ENCODE data around the gene MAMSTR. TPM values are rescaled to one million over a fixed set of nuclear protein-coding genes. Genes with fewer than 3 reads are reported as not detected.
A peak's percentile ranks its signal among the peaks of the same experiment; 100 is the strongest.

The MAMSTR gene
- total and polyA plus RNA-seq, 4 donors: 0.48 to 1.5 (median 1.2) TPM

DNA sequence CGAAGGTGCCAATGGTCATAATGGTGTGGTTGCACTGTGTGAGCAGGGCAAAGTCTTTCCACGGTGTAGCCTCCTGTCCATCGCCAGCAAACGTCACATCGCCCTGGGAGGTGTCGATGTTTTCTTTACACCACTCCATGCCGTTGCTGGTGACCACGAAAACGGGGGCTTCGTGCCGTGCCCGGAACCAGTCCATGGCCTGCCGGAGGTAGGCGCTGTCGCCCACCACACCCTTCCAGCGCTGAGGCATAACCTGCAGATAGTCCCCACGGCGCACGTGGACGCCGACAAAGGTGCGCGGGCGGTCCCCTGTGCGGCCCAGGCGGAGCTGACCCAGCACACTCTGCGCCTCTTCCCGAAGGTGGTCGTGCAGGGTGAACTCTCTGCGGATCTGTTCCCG is 30.8 kb upstream of the MAMSTR start:
- ATAC-seq (ENCODE audit: insufficient read depth, low FRiP score) (no peak), DNase-seq (no peak)
- Histone ChIP-seq H3K27ac (ENCODE audit: low read depth in 1 of 2, low read length in 1 of 2) (no peak overlapping the region), H3K9ac (ENCODE audit: insufficient read depth in 1 of 2, low read length in 2 of 2) (no peak overlapping the region), H3K27me3 (ENCODE audit: control insufficient read depth in 3 of 3, insufficient read depth in 3 of 3, low read length in 2 of 3) (peaks cover 0 to 18% (median 13%) of the 10 kb centered on the region in 3 donors), H3K4me1 (ENCODE audit: control insufficient read depth in 5 of 5, insufficient read depth in 5 of 5, low read length in 5 of 5) (peaks cover 0 to 22% (median 7%) of the 10 kb centered on the region in 5 donors), H3K36me3 (ENCODE audit: control insufficient read depth in 4 of 4, insufficient read depth in 4 of 4, low read length in 4 of 4) (peaks cover 0 to 10% (median 0%) of the 10 kb centered on the region in 4 donors), H3K4me3 (no peak overlapping the region), H3K9me3 (ENCODE audit: control insufficient read depth in 4 of 4, insufficient read depth in 3 of 4, low read length in 3 of 4) (peaks cover 0 to 2% (median 0%) of the 10 kb centered on the region in 4 donors)
- TF ChIP-seq, protein P1, sequence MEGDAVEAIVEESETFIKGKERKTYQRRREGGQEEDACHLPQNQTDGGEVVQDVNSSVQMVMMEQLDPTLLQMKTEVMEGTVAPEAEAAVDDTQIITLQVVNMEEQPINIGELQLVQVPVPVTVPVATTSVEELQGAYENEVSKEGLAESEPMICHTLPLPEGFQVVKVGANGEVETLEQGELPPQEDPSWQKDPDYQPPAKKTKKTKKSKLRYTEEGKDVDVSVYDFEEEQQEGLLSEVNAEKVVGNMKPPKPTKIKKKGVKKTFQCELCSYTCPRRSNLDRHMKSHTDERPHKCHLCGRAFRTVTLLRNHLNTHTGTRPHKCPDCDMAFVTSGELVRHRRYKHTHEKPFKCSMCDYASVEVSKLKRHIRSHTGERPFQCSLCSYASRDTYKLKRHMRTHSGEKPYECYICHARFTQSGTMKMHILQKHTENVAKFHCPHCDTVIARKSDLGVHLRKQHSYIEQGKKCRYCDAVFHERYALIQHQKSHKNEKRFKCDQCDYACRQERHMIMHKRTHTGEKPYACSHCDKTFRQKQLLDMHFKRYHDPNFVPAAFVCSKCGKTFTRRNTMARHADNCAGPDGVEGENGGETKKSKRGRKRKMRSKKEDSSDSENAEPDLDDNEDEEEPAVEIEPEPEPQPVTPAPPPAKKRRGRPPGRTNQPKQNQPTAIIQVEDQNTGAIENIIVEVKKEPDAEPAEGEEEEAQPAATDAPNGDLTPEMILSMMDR (IDR thresholded peaks at IDR 0.05; ENCODE audit: control extremely low read depth, extremely low read depth): no peak
- 93 to 98% methylated on average over 31 of the region's 31 CpGs for WGBS, 2 donors

DNA sequence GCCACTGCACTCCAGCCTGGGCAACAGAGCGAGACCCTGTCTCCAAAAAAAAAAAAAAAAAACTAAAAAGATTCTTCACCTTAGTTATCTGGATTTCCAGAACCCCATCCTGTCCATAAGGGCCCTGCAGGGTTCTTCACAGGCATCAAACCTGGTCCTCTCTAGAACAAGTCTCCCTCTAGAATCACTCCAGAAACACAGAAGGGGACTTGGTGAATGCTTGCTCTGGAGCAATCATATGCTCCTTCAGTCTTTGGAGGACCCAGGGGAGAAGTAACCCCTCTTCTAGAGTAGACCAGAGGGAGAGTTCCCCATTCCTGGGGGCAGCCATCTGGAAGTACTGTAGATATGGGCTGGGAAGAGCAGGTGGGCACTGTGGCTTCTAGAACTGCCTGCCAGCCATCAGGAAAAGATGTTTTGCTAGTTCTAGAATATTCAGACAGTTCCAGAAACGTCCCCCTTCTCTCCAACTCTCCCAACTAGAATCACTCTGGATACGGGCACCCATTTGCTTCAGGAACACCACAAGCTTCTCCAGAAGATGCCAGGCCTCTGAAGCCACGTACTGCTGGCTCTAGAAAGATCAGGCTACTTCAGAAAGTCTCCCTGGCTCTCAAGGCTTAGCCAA is 30.2 kb upstream of the MAMSTR start:
- no peak for ATAC-seq (ENCODE audit: insufficient read depth, low FRiP score)
- Histone ChIP-seq H3K9ac (ENCODE audit: insufficient read depth in 1 of 2, low read length in 2 of 2) (no peak overlapping the region), H3K27me3 (ENCODE audit: control insufficient read depth in 3 of 3, insufficient read depth in 3 of 3, low read length in 2 of 3) (peaks cover 0 to 21% (median 13%) of the 10 kb centered on the region in 3 donors), H3K4me1 (ENCODE audit: control insufficient read depth in 5 of 5, insufficient read depth in 5 of 5, low read length in 5 of 5) (peaks cover 0 to 23% (median 7%) of the 10 kb centered on the region in 5 donors), H3K4me3 (no peak overlapping the region), H3K36me3 (ENCODE audit: control insufficient read depth in 4 of 4, insufficient read depth in 4 of 4, low read length in 4 of 4) (peaks cover 0 to 10% (median 0%) of the 10 kb centered on the region in 4 donors), H3K27ac (ENCODE audit: low read depth in 1 of 2, low read length in 1 of 2) (no peak overlapping the region), H3K9me3 (ENCODE audit: control insufficient read depth in 4 of 4, insufficient read depth in 3 of 4, low read length in 3 of 4) (peaks cover 0 to 2% (median 0%) of the 10 kb centered on the region in 4 donors)
- WGBS, 2 donors: 71 to 79% methylated on average over 4 of the region's 4 CpGs
- no peak for DNase-seq
- TF ChIP-seq, protein P1 (IDR thresholded peaks at IDR 0.05; ENCODE audit: control extremely low read depth, extremely low read depth): no peak

DNA sequence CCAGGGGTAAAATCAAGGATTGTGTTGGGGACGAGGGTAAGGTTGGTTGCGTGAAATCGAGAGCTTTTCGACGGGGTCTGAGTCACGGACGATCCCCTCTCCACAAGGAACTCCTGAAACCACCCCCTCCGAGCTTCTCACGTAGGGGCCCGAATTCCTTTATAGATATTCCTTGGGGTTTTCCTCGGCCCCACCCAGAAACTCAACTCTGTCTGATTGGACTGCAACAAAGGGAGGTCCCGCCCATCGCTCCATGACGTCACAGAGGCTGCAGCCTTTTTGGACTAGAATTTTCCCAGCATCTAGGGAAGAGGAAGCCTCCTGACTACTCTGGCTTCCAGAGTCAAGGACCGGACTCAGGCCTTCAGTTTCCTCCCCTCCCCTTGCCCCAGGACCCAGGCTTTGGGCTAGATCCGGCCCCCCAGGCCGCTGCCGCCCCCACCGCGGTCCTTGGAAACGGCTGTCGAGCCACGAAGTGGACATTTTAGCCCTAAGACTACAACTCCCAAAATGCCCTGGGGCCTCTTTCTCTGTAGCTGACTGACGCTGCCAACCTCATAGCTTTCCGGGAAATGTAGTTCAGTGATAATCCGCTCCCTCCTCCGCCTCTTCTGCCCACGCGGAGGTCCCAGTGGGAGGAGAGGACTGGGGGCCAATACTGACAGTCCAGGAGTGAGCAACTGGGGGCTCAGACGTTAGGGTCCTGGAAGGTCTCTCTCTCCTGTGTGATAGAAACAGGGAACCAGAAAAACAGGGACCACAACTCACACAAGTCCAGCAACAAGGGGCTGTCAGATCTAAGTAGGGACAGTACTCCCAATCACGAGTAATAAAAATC is 27.4 kb upstream of the MAMSTR start, which contains the start of gene IZUMO1:
IZUMO1 (minus strand) TSS at position 172 of the 838 bp plus-strand sequence. CDS start 1,050 bp downstream, outside the sequence.
- DNase-seq (peak; percentile 81 to 88 (median 87)), ATAC-seq (ENCODE audit: insufficient read depth, low FRiP score) (peak; percentile 81)
- H3K4me3 ChIP-seq: no peak within 1 kb of the TSS
- peaks cover 0 to 10% (median 0%) of the 10 kb centered on the region in 5 donors for H3K4me1 ChIP-seq (ENCODE audit: control insufficient read depth in 5 of 5, insufficient read depth in 5 of 5, low read length in 5 of 5)
- 19 to 28% methylated on average over 31 of the region's 31 CpGs for WGBS, 2 donors
- peaks cover 0 to 2% (median 0%) of the 10 kb centered on the region in 4 donors for H3K9me3 ChIP-seq (ENCODE audit: control insufficient read depth in 4 of 4, insufficient read depth in 3 of 4, low read length in 3 of 4)
- TF ChIP-seq, protein P1 (IDR thresholded peaks at IDR 0.05; ENCODE audit: control extremely low read depth, extremely low read depth): no peak
- peaks cover 0 to 17% (median 6%) of the 10 kb centered on the region in 3 donors for H3K27me3 ChIP-seq (ENCODE audit: control insufficient read depth in 3 of 3, insufficient read depth in 3 of 3, low read length in 2 of 3)
- H3K36me3 ChIP-seq (ENCODE audit: control insufficient read depth in 4 of 4, insufficient read depth in 4 of 4, low read length in 4 of 4): peaks cover 0 to 10% (median 0%) of the 10 kb centered on the region in 4 donors
- no peak within 1 kb of the TSS for H3K9ac ChIP-seq (ENCODE audit: insufficient read depth in 1 of 2, low read length in 2 of 2)
- peak within 1 kb of the TSS; percentile 65 to 67 for H3K27ac ChIP-seq (ENCODE audit: low read depth in 1 of 2, low read length in 1 of 2)
